HL-60/S4 treated with phorbol 12-myristate 13-acetate at 8.2 ng/mL for 4 days and 3 days (cell line): Measurements from ENCODE around the gene CMTM7.

Experiments used
- in situ Hi-C: fragments of 300-500 bp; cut with MboI; formaldehyde crosslinking; loops from 2 replicates; pipeline ENCODE4 v1.15.0; 2022; ENCODE audit warnings: low sequenced_read_pairs

CMTM7 gene

DNA sequence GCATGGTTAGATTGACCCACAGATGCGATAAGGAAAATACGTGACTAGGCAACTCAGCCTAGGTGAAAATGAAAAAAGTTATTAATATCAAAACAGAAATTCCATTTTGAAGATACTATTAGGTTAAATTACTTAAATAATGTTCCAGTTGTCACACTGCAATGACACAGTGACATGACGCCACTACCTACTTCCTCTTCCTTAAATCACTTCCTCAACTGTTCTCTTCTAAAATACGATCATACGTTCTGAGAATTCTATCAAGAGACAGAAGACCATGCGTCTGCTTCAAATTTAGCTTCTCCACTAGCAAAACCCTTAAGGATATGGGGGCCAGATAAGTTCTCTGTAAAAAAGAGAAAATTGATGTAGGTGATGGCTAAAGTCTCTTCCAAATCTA is 92.8 kb downstream of the CMTM7 start:
- in situ Hi-C loops, result no loop called here

DNA sequence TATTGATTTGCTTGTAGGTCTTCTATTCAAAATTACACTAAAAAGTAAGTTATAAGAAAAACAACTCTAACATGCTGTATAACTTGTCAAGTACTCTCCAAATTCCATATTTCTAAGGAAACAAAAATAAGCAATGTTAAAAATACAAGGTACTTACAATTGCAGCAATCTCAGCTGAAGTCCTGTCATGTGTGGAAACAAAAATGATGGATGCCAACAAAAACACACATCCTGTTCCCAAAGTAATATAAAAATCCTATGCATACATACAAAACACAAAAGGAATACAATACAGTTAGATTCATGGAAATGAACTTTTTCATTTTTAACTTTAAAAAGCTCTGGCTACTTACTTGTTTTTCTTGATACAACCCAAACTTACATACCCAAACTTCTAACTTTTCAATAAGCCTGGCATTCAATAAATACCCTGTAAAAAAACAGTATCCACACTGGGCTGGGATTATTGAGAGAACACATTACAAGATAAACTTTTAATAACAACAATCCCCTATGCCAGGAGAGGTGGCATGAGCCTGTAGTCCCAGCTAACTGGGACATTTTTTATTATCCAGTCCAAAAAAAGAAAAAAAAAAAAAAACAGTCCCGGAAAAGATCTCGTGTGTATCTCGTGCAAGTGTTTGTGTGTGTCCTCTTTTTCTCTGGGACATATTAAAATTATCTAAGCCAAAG is 96.3 kb downstream of the CMTM7 start:
- in situ Hi-C loops, result no loop called here

DNA sequence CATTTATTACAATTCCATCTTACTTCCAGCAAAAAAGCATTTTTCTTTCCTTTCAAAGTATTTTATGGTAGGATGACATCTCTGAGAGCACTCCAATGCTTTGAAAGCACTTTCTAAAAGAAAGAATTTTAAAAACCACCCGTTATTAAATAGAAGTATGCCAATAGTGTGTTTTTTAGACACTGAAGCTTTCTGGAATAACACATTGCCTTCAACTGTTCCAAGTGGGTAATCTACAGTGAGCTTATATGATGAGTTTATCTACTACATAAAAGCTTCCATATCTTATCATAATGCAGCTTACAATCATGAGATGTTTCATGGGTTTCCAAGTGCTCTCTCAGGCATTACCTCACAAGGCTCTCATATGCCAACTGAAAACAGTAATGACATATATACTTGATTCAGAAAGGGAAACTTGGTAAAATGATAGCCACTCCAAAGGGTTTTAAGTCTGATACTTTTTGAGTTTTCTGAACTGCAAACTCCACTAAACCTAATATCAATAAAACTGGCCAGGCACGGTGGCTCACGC is 96.9 kb downstream of the CMTM7 start:
- in situ Hi-C loops, result no loop called here

DNA sequence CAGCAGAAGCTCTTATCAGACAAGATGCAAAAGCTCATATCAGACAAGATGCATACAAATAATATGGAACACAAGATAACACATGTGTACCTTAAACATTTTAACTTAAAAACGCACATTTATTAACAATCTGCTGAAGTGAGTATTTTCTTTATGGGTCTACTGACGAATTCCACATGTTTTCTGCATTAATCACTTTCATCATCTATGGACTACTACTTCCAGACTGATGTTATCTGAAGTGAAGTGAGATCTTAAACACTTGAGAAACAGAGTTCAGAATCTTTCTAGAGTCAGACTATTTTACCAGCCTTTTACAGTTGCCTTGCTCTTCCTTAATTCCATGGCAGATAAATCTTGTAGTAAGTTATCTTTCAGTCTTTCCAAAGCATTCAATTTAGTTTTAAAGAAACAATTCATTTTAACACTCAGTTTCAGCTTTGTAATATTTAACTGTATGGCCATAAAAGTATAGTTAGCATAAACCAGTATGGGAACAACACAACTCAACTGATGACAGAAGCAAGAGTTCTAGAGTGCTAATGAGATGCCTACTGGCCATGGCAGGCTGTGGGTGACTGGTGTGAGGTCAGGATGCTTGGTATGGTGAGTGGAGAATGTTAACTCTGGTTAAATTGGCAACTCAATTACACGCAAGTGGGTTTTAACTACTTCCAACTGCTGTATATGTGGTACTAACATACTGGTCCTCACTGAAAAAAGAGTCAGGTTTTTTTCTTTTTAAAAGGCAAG is 101.2 kb downstream of the CMTM7 start:
- in situ Hi-C loops, result no loop called here

DNA sequence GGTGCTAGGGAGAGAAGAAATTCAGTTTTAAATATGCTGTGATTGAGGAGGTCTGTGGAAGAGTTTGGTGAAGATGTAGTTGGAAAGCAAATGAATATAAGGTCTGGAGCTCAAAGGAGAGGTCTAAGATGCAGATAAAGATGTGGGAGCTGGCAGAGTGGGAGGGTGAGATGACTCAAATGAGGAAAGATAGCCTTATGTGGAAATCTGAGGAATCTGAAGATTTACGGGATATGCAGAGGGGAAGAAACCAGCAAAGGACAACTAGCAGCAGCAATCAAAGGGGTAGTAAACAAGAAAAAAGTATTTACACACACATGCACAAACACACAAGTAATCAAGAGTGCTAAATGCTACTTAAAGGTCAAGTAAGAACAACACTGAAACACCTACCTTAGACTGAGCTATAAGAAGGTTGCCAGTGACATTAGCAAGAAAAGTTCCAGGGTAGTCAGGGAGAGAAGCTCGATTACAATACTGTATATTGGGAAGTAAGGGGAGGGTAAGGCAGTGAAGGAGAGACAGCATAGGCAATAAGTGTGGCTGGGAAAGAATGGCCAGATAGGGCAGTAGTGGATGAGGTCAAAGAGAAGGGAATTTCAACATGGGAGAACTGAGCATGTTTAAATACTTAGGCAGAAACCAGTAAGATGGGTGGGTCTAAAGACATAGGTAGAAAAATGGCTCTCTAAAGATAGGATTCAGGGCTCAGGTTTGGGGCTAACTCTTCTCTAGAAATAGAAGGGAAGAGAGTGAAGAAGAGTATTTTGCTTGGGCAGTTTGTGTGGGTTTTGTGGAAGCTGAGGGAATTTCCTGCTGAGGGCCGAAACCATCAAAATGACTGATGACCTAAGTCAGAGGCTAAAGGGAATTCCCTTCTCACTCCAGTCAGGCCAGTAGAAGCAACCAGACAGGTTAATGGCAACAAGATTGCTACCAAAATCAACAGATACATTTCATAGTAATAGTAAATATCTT is 102.1 kb downstream of the CMTM7 start:
- in situ Hi-C loops, result no loop called here

DNA sequence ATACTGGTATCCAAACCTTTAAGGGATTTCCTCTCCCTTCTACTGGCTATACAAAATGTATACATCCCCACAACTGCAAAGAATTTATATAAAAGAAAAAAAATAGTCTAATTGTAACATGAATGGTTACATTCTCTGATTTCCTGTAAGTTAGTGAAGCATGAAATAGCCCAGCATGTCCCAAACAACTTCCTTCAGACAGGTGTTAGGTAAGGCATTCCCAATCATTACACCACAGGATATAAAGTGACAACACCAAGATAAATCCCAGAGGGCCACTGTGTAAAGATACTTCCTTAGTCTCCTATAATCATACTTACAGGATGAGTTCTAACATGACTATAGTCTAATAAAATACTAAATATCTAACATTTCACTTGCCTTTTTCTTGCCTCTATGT is 103.4 kb downstream of the CMTM7 start:
- in situ Hi-C loops, result no loop called here

DNA sequence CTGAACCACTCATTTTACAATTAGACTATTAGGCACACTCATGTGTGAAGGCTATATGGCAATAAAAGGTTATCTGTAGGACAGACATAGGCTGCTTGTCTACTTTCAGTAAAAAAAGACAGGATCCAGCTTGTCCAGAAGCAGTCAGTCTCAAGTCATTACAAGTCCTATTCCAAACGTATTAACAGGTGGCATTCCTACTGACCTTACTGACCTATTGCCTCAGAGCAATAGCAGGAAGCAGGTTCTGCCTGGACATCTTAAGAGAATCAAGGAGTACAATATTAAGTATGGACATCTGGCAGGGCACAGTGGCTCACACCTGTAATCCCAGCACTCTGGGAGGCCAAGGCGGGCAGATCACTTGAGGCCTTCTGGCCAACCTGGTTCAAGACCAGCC is 104.0 kb downstream of the CMTM7 start:
- in situ Hi-C loops, result no loop called here

DNA sequence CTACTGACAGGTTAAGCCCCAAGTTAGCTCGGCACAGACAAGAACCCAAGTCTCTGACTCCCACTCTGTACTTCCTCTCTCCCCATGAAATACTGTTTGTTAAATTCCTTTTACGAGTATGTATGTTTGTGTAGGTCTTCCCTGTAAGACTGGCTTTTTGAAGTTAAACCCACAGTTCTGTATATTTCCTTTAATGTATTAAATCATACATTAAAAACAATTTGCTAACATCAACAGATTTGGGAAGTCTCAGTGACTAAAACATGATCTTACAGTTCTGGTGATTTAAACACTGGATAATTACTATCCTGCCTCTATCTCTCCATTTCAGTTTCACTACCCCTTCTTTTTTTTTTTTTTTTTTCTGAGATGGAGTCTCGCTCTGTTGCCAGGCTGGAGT is 106.6 kb downstream of the CMTM7 start:
- in situ Hi-C loops, result no loop called here

DNA sequence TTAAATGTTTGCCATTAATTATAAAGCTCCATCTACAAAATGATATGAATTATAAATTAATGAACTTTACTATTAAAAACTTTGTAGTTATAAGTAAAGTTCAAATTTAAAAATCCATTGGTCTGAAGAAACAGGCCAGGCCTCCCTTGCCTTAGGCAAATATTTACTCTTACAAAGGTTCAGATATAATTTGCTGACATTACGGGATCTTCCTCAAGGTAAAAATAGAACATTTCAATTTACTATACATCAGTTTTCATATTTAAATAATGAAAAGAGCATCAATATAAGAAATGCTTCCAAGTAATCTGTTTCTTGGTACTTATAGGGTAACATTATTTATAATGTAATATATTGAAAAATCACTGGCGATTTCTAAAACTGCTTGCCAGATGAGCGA is 107.3 kb downstream of the CMTM7 start:
- in situ Hi-C loops, result no loop called here

DNA sequence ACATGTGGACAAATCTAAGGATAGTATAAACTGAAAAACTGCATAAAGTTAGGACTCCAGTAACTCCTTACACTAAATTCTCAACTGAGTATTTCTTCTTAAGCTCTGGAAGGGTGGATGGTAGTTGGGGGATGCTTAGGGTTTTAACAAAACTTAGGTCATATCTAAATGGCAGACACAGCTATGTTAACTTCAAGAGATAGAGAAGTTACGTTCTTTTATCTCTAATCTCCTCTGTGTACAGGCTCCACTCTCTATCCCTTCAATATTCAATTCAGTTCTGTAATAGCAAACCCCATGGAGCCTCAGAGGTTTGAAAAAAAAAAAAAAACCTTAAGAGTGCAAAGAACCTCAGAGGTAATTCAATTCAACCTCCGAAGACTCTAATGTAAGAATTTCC is 107.9 kb downstream of the CMTM7 start:
- in situ Hi-C loops, result no loop called here

DNA sequence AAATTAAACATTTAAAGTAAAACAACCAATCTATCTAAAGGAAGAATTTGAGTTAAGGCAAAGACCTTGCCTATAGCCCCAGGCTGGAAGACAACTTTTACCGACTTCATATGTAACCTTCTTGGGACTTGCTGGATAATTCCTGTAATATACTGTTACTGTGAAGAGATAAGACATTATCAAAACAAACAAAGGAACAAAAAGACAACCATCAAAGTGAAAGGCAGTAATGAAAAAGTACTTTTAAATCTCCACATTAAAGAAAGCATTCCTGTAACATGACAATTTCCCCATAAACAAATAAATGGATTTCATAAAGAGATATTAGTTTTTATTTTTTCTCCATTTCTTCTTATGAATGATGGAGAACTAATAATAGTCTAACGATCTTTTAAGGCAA is 108.6 kb downstream of the CMTM7 start:
- in situ Hi-C loops, result loop anchor here (25.0 kb wide), 1 partner anchor 162 kb away; no protein-coding TSS in a partner anchor

DNA sequence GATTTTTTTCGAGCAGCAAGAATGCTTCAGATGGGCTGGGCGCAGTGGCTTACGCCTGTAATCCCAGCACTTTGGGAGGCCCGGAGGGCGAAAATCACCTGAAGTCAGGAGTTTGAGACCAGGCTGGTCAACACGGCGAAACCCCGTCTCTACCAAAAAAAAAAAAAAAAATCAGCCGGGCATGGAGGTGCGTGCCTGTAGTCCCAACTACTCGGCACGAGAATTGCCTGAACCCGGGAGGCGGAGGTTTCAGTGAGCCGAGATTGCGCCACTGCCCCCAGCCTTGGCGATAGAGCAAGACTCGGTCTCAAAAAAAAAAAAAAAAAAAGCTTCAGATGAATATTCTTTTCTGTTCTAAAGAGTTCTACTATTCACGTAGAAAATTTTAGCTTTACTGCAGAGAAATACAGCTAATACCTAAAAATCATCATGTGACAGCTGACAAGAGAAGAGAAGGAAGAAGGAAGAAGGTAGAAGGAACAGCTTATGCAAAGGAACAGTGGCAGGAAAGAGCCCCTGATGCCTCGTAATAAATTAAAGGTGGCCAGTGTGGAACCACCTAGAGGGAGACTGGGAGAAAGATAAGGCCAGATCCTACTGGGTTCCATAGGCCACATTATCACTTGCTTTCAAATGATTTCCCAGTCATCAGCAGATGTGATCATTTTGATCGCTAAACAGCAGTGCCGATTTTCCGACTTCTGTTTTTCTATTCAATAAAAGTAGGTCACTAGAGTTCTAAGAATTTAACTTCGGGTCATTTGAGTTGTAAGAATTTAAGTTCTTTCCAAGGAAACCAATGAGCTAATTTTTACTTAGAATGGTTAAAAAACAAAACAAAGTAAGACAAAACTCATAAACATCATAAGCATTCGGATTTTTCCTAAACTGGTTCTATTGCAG is 109.5 kb downstream of the CMTM7 start:
- in situ Hi-C loops, result loop anchor here (25.0 kb wide), 1 partner anchor 161 kb away; no protein-coding TSS in a partner anchor

DNA sequence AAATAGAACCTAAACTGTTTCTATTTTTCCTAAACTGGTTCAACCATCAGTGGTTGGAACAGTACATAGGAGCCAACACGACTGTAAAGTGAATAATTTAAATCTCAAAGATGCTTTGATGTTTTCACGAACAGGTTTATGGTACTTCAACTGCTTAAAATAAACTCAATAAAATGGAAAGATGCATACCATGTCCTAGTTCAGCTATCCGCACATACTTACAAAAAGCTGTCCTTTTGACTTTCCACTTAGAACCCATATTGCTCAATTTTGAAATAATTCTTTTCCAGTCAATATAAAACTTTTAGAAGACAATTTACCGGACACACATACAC is 110.1 kb downstream of the CMTM7 start:
- in situ Hi-C loops, result loop anchor here (25.0 kb wide), 1 partner anchor 161 kb away; no protein-coding TSS in a partner anchor

DNA sequence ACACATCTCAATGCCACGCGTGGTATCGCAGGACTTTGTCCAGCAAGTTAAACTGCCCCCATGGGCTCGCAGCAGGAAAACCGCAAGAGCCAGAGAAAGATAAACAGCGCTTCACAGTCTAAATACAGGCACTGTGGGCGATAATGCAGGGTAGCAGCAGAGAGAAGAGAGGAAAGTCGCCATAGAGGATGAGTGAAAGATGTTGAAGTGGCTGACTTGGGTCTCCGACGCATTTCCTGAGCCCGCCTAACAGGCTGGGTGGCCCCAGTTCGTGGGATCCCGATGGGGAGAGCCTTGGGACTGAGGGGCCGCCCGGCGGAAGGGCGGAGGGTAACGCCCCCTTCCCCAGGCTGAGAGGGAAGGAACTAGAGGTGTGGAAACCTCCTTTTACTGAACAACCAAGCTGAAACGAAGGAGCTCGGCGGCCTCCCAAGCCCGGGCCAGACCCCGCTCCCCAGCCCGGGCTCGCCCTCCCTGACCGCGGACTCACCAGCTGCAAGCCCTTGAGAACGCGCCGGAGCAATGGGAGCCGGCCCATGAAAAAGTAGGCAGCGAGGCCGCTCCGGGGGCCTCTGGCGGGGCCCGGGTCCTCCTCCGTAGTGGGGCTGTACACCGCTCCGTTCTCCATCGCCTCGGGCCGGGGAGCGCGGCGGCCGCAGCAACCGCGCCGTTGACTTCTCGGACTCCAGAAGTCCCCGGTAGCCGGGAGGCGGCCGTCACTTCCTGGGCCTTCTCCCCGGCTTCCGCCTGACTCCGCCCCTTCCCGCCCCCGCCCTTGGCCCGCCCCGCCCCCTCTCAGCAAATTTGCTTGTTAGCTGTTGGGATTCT is 110.7 kb downstream of the CMTM7 start, which contains the start of gene CMTM6:
Gene CMTM6, minus strand, starts transcription at position 735 of the 828 bp plus-strand sequence. Its CDS starts 107 bp downstream, at position 628.
- in situ Hi-C loops, result loop anchor here (25.0 kb wide), 1 partner anchor 160 kb away; no protein-coding TSS in a partner anchor

DNA sequence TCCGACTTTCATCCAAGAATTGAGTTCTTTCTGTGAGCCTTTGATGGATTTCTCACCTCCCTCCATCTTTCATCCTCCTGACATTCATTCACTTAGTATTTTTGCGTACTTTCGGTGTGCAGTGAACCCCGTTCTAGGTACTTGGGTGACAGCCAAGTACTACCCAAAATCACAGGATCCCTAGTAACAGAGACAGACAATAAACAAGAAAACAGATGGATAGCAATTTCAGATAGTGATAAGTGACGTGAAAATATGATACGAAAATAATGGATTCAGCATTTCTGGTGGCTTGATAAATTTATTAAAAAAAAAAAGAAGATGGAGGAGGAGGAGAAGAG is 111.3 kb downstream of the CMTM7 start:
- in situ Hi-C loops, result loop anchor here (25.0 kb wide), 1 partner anchor 159 kb away; no protein-coding TSS in a partner anchor
